NCI-H1105 (cell line): ENCODE results near the gene PHC1.

ENCODE experiments used
- DNase-seq: peaks from one replicate; lab custom pipeline; 2025; lab: John Stamatoyannopoulos, UW

The PHC1 gene

GRCh38 chr12:8950221-8950527 lies 35.9 kb downstream of the PHC1 start:
- DNase-seq, result no peak

DNA sequence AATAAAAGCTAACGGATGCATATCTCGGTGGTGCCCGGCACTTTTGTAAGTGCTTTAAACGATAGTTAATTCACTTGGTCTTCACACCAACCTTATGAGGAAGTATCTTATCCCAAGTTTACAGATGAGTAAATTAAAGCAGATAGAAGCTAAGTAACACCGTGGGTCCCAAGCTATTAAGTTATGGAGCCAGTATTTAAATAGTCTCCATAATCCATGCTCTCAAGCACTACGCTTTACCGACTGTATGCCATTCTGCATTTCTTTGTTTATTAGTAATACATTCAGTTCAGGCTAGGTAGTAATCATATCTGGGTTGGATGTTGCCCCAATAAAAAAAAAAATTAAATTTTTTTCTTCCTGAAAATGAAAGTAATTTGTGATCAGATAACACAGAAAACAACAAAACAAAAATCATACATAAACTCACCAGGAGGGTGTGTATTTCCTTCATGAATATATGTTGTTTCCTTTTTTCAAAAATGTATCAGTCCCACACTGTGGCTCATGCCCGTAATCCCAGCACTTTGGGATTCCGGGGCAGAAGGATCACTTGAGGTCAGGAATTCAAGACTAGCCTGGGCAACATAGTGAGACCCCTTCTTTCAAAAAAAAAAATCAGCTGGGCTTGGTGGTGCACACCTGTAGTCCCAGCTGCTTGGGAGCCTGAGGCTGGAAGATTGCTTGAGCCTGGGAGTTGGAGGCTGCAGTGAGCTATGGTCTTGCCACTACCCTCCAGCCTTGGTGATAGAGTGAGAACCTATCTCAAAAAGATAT lies 36.6 kb downstream of the PHC1 start:
- no peak for DNase-seq

DNA sequence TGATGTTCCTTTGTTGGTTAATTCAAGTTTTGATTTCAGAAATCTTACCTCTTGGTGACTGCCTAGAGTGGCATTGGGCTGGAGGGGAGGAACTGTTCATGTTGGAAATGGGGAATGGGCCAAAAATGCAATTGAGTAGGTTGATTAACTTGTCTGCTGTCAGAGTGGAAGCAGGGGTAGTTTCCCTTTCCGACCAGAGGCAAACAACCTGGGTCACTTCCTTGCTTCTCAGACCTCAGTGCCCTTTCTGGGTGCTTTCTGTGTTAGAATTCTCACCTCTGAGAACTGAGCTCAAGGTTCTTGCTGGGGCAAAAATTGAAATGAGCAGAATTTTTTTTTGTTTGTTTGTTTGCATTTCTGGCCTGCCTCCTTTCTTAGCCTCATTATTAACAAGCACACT lies 37.4 kb downstream of the PHC1 start:
- DNase-seq, result no peak

GRCh38 chr12:8953773-8954402 lies 39.6 kb downstream of the PHC1 start:
- no peak for DNase-seq

DNA sequence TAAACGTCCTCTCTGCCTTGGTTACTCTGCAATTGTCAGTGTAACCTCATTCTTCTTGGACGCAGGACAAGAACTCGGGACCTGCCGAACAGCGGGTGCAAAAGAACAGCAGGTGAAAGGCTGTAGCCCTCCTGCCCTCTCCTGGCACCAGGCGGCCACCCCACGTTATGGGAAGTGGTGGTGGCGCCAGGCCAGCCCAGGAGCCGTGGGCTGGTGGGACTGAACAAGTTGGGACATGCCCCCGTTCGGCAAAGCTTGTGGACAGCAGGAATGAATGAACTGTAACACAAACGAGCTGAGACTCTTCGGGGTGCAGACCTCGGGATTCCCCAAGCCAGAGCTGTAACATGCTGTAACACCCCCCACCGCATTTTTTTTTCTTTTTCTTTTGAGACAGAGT lies 41.8 kb downstream of the PHC1 start:
- DNase-seq, result no peak

GRCh38 chr12:8956772-8957171 lies 42.5 kb downstream of the PHC1 start:
- no peak for DNase-seq

DNA sequence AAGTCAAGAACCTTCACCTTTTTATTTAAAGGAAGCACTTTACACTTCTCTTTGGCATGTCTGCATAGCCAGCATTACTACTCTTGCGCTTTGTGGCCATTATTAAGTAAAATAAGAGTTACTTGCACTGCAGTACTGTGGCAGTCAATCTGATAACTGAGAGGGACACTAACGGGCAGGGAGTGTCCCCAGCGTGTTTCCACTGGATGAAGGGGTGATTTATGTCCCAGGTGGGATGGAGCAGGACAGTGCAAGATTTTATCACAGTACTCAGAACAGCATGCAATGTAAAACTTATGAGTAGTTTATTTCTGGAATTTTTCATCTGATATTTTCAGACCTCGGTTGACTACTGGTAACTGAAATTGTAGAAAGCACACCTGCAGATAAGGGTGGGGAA lies 43.3 kb downstream of the PHC1 start:
- DNase-seq, result no peak

DNA sequence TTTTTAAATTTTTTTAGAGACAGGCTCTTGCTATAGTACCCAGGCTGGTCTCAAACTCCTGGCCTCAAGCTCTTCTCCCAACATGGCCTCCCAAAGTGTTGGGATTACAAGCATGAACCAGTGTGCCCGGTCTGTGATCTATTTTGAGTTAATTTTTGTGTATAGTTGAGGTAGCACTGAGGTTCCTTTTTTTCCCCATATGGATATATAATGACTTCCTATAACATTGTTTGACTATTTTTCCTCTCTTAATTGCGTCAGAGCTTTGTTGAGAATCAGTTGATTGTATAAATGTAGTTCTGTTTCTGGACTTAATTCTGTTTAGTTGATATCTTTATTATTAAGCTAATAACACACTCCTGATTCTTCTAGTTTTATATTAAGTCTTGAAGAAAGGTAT lies 43.8 kb downstream of the PHC1 start:
- DNase-seq, result no peak

GRCh38 chr12:8960176-8960575 lies 45.9 kb downstream of the PHC1 start:
- DNase-seq, result no peak

DNA sequence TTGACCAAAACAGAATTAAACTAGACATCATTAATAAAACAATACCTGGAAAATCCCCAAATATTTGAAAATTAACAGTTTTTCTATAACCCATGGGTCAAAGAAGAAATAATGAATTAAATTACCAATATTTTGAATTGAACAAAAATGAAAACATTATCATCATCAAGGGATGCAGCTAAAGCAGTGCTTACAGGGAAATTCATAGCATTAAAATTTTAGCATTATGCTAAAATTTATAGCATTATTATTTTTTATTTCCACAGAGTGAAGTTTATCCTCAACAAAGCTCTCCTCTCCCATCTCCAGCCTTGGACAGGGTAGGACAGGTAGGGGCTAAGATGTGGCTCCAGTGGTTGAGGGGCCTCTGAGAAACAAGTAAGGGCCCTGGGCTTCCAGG lies 54.5 kb downstream of the PHC1 start:
- no peak for DNase-seq

- no peak for DNase-seq
Observed at GRCh38 chr12:8969861-8970411, 55.6 kb downstream of the PHC1 start.

DNA sequence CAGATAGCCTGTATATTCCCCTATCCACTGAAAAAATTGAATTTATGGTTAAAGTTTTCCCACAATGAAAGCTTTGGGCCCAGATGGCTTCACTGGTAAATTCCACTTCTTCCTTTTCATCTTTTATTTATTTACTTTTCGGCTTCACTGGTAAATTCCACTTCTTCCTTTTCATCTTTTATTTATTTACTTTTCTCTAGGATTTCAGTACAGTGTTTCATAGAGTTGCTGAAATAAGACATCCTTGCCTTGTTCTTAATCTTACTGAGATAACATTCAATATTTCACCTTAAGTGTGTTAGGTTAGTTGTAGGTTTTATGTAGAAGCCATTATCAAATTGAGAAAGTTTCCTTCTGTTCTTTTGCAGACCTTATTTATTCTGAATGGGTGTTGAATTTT lies 56.1 kb downstream of the PHC1 start:
- no peak for DNase-seq

GRCh38 chr12:8980137-8980536 lies 65.8 kb downstream of the PHC1 start:
- DNase-seq, result no peak

GRCh38 chr12:8985213-8985754 lies 71.0 kb downstream of the PHC1 start:
- no peak for DNase-seq

GRCh38 chr12:8987163-8987562 lies 72.9 kb downstream of the PHC1 start:
- DNase-seq, result no peak

DNA sequence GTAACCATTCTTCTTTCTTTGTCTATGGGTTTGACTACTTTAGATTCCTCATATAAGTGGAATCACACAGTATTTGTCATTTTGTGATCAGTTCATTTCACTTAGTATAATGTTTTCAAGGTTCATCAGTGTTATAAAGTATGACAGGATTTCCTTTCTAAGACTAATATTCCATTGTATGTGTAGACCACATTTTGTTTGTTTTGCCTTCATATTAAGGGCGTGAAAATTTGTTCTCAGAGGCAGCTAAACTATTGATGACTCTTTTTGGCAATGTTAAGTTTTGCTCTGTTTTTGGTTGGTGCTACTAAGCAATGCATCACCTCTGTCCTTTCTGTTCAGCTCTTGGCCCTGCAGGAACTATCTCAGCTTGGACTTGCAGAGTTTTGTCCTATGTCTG lies 73.4 kb downstream of the PHC1 start:
- DNase-seq, result no peak

GRCh38 chr12:8989413-8989812 lies 75.1 kb downstream of the PHC1 start, which contains the start of gene KLRG1:
TSS of gene KLRG1 (plus strand) at chr12:8989546. CDS start at chr12:8989636, 90 bp downstream.
- no peak for DNase-seq
